T-helper 17 cell (primary cell): ENCODE measurements around the gene SDC1. TPM values are rescaled to one million over a fixed set of nuclear protein-coding genes. Genes with fewer than 3 reads are reported as not detected.

Experiments used
- ATAC-seq: fragments of 150-1000 bp; cut with Tn5 transposase; 2 replicates; pipeline ENCODE4 v1.10.0; 2021; ENCODE audit warnings: mild to moderate bottlenecking, moderate library complexity
- DNase-seq, 3 donors: peaks; one replicate each; pipeline versions ENCODE4 v3.0.0 to v3.0.0-alpha.2; 2020 to 2021
- H3K9me3 ChIP-seq: one replicate; pipeline ENCODE4 v1.7.0; 2013; ENCODE audit warnings: low read length, mild to moderate bottlenecking; ENCODE audit not compliant: control insufficient read depth, poor library complexity, severe bottlenecking
- H3K27ac Mint-ChIP-seq: one replicate; pipeline ENCODE4 v1.8.0; 2022; ENCODE audit warnings: mild to moderate bottlenecking, moderate library complexity, mixed read lengths
- H3K27me3 Mint-ChIP-seq: one replicate; pipeline ENCODE4 v1.8.0; 2022; ENCODE audit warnings: mixed read lengths
- H3K36me3 Mint-ChIP-seq: one replicate; pipeline ENCODE4 v1.8.0; 2022; ENCODE audit warnings: low read depth, mixed read lengths
- H3K4me1 Mint-ChIP-seq: one replicate; pipeline ENCODE4 v1.8.0; 2022; ENCODE audit warnings: mild to moderate bottlenecking, mixed read lengths
- H3K4me3 Mint-ChIP-seq: one replicate; pipeline ENCODE4 v1.8.0; 2022; ENCODE audit warnings: mild to moderate bottlenecking, moderate library complexity, mixed read lengths
- total RNA-seq, 4 donors: library from RNA in 2 of 4; stranded (reverse) in 2 of 4; gene quantifications; one replicate each; pipeline ENCODE4 v1.2.3 and lab custom pipeline; 2022 to 2026

SDC1 gene
- total RNA-seq, 2 donors from 2014 or later = not detected

GRCh38 chr2:20205069-20205468, 19.9 kb downstream of the SDC1 start:
- DNase-seq = no peak
- no peaks in the 10 kb centered on the region for H3K9me3 ChIP-seq
- H3K27ac Mint-ChIP-seq = no peak overlapping the region
- no peaks in the 10 kb centered on the region for H3K4me1 Mint-ChIP-seq
- no peaks in the 10 kb centered on the region for H3K36me3 Mint-ChIP-seq
- H3K27me3 Mint-ChIP-seq = no peaks in the 10 kb centered on the region
- H3K4me3 Mint-ChIP-seq = no peak overlapping the region
- ATAC-seq = no peak

- no peaks in the 10 kb centered on the region for H3K9me3 ChIP-seq
- Mint-ChIP-seq H3K4me3 (no peak overlapping the region), H3K27me3 (peaks cover 10% of the 10 kb centered on the region), H3K27ac (no peak overlapping the region), H3K36me3 (no peaks in the 10 kb centered on the region), H3K4me1 (no peaks in the 10 kb centered on the region)
- ATAC-seq (no peak), DNase-seq (no peak)
These were observed 21.3 kb downstream of the SDC1 start for GRCh38 chr2:20203521-20204225.

- DNase-seq (no peak), ATAC-seq (no peak)
- H3K36me3 Mint-ChIP-seq = no peaks in the 10 kb centered on the region
- no peak overlapping the region for H3K27ac Mint-ChIP-seq
- no peaks in the 10 kb centered on the region for H3K4me1 Mint-ChIP-seq
- H3K27me3 Mint-ChIP-seq = peaks cover 11% of the 10 kb centered on the region
- no peak overlapping the region for H3K4me3 Mint-ChIP-seq
- H3K9me3 ChIP-seq = no peaks in the 10 kb centered on the region
These were observed 21.9 kb downstream of the SDC1 start for GRCh38 chr2:20203072-20203471.

GRCh38 chr2:20201671-20202070, 23.3 kb downstream of the SDC1 start:
- no peaks in the 10 kb centered on the region for H3K9me3 ChIP-seq
- Mint-ChIP-seq H3K4me3 (no peak overlapping the region), H3K4me1 (no peaks in the 10 kb centered on the region), H3K36me3 (no peaks in the 10 kb centered on the region), H3K27ac (no peak overlapping the region), H3K27me3 (peaks cover 17% of the 10 kb centered on the region)
- ATAC-seq (no peak), DNase-seq (no peak)

DNA sequence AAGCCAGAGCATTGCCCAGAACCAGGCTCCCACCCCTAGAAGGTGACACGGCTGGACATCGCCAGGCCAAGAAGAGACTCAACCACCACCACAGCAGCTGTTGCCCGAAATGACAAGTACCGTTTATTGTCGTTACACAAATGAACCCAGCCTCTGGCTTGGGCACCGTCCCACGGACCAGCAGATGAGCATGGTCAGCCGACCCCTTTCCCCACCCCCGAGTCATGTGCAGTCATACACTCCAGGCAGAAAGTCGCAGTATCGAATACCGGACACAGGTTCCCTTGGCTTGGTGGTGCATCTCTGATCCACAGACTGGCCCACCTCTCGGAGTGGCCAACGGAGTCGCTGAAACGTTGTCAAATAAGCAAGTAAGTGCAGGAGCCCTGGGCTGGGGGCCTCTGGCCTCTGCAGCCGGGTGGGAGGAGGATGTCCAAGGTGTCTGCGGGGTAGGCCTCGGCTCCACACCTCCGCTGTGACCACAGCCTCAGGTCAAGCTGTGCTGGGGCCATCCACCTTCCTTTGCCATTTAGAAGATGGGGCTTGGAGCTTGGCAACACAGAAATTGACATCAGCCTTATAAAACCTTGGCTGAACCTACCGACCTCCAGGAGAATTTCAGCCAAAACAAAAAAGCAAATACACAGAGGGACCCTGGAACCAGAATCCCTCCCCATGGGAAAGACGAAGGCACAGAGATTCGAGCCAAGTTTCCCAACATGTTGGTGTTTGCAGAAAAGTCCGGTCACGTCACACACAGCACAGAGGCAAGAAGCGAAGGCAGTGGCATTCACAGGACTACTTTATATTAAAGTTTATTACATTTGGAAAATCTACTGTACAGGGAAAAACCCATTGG, 24.0 kb downstream of the SDC1 start:
- Mint-ChIP-seq H3K36me3 (no peaks in the 10 kb centered on the region), H3K27ac (no peak overlapping the region), H3K4me3 (no peak overlapping the region), H3K27me3 (peaks cover 17% of the 10 kb centered on the region), H3K4me1 (peaks cover 2% of the 10 kb centered on the region)
- DNase-seq (no peak), ATAC-seq (no peak)
- H3K9me3 ChIP-seq = no peaks in the 10 kb centered on the region

DNA sequence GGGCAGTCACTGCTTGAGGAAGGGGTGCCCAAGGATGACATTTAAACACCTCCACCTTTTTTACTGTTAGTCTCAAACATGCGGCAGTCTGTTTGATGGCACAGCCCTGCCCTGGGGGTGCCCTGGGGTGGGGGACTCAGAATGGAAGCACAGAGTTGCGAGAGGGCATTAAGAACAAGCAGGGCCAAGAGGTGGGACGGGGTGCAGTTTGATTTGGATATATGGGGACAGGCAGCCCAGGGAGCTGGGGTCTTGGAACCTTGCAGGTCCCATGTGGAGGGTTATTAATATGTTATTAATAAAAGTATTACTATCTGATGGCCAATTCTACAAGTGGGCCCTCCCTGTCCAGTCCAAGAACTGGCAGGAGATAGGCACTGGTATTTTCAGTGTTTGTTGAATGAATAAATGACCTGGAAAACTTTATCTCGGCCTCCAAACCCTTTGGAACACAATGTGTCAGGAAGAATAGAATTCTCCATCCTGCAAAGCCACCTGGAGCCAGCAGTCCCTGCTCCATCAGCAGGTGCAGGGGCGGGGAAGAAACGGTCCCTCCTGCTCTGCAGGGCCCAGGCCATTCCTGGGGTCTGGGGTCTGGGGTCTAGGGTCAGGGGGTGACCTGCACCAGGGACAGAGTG, 25.2 kb downstream of the SDC1 start:
- H3K36me3 Mint-ChIP-seq = no peaks in the 10 kb centered on the region
- no peak overlapping the region for H3K4me3 Mint-ChIP-seq
- H3K27me3 Mint-ChIP-seq = peaks cover 17% of the 10 kb centered on the region
- no peak for DNase-seq
- H3K27ac Mint-ChIP-seq = no peak overlapping the region
- ATAC-seq = no peak
- H3K9me3 ChIP-seq = no peaks in the 10 kb centered on the region
- peaks cover 2% of the 10 kb centered on the region for H3K4me1 Mint-ChIP-seq

DNA sequence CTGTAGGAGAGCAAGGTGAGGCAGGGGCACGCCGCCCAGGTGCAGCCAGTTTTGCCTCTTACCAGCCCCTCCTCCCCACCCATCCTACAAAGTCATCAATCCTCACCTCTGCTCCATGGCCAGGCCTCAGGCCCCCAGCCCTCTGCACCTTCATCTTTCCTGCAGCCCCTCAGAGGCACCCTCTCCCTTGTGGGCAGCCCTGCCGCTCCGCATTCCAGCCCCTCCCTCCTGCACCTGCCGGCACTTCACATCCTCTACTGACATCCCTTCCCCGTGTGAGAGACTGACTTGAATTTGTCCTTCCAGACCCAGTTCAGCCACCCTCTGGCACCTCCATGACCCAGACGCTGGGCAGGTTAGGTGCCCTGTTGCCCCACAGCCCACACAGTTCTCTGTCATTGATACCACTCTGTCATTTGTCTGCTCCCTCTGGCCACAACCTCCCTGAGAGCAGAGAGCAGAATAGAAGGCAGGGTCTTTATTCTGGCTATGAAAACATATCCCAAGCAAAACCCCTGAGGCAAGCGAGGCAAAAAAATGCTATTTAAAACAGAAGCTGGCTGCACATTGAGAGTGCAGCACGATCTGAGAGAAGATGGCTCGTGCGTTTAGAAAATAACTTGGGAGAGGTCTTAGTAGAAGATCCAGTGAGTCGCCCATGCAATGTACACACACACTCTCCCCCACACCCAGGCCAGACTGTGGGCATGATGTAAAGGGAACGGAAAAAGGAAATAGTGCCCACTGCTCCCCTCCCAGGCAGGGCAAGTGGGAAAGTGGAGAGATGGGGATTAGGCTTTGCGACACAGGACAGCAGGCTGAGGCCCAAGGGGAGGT, 25.9 kb downstream of the SDC1 start:
- H3K4me1 Mint-ChIP-seq = peaks cover 2% of the 10 kb centered on the region
- no peaks in the 10 kb centered on the region for H3K36me3 Mint-ChIP-seq
- peaks cover 17% of the 10 kb centered on the region for H3K27me3 Mint-ChIP-seq
- ATAC-seq (no peak), DNase-seq (no peak)
- no peak overlapping the region for H3K4me3 Mint-ChIP-seq
- no peaks in the 10 kb centered on the region for H3K9me3 ChIP-seq
- H3K27ac Mint-ChIP-seq = no peak overlapping the region

DNA sequence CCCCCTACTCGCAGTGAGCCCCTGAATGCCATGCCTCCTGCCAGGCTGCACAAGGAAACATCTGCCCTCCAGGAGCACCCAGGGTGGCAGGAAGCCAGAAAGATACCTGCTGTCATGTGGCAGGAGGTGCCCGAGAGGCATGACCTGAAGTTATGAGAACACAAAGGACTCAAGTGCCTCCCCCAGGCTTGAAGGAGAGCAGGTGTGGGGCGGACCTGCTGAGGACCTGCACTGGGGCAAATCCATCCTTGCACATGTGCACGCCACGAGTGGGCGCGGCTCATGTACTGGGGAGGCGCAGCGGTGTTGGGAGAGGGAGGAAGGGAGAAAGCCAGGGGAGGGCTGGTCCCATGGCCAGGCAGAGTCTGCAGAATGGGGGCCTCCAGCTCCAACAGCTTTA, 26.9 kb downstream of the SDC1 start:
- H3K4me1 Mint-ChIP-seq = peaks cover 2% of the 10 kb centered on the region
- H3K27me3 Mint-ChIP-seq = peaks cover 17% of the 10 kb centered on the region
- no peak overlapping the region for H3K27ac Mint-ChIP-seq
- ATAC-seq = no peak
- no peaks in the 10 kb centered on the region for H3K36me3 Mint-ChIP-seq
- DNase-seq = no peak
- no peaks in the 10 kb centered on the region for H3K9me3 ChIP-seq
- no peak overlapping the region for H3K4me3 Mint-ChIP-seq

DNA sequence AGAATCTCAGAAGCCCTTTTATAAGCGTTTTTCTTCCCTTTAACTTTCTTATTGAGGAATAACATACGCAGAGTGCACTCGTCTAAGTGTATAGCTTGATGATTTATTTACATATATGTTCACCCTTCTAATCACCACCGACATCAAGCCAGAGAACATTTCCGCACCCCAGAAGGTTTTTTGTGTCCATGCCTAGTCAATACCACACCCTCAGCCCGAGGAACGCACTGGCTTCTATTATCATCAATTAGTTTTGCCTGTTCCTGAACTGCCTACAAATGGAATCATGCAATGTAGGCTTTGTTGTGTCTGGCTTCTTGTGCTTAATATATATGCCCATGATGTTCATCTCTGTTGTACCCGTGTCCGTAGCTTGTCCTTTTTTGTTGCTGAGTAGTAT, 27.7 kb downstream of the SDC1 start:
- H3K4me3 Mint-ChIP-seq = no peak overlapping the region
- no peak for DNase-seq
- H3K4me1 Mint-ChIP-seq = peaks cover 2% of the 10 kb centered on the region
- H3K27me3 Mint-ChIP-seq = peaks cover 17% of the 10 kb centered on the region
- no peaks in the 10 kb centered on the region for H3K36me3 Mint-ChIP-seq
- no peak for ATAC-seq
- no peaks in the 10 kb centered on the region for H3K9me3 ChIP-seq
- H3K27ac Mint-ChIP-seq = no peak overlapping the region

DNA sequence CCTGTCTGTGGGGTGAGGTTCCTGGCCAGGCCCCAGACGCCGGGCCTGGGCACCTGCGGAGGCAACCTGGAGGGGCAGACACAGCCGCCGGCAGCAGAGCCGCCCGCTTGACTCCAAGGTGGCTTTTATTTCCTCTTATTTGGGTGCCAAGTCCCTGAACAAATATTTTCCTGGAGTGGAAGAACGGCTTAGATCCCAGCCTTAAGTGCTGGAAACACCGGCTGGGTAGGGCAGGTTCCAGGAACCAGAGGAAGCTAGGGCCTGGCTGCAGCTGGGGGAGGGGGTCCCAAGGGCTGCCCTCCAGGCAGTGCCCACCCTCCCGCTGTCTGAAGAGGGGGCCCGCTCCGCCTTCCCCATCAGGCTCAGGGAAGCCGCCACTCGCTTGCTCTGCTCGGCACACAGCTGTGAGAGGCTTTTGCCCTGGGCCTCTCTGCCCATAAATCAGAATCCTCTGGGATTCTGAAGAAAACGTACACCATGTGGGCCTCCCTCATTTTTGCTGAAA, 28.2 kb downstream of the SDC1 start:
- DNase-seq (no peak), ATAC-seq (no peak)
- H3K4me3 Mint-ChIP-seq = no peak overlapping the region
- no peaks in the 10 kb centered on the region for H3K36me3 Mint-ChIP-seq
- H3K9me3 ChIP-seq = no peaks in the 10 kb centered on the region
- H3K4me1 Mint-ChIP-seq = peaks cover 2% of the 10 kb centered on the region
- H3K27me3 Mint-ChIP-seq = peaks cover 17% of the 10 kb centered on the region
- H3K27ac Mint-ChIP-seq = no peak overlapping the region

DNA sequence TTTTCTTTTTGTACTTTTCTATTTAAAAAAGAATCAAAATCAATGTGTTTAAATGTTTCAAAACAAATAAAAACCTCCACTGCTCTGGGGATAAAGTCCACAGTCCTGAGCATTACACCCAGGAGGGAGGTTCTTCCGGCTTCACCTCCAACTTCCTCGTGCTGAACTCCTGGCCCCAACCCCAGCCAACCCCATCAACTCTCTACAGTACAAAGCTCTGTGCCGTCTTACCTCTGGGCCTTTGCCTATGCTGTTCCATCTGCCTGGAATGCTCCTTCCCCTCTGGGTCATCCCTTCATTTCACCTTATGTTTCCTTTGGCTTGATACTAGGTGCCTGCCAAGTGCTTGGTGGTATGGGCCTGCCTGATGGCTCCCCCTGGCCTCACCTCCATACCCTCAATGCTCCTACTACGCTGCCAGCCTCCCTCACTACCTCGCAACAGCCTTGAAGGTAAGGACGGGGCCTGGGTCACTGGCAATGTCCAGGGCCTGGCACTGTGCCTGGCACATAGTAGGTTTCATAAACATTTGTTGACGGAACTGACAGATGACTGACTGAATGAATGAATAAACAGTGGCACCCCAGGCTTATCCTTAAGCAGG, 28.8 kb downstream of the SDC1 start:
- DNase-seq = no peak
- Mint-ChIP-seq H3K27me3 (peaks cover 17% of the 10 kb centered on the region), H3K4me1 (peaks cover 2% of the 10 kb centered on the region), H3K36me3 (no peaks in the 10 kb centered on the region), H3K4me3 (no peak overlapping the region), H3K27ac (no peak overlapping the region)
- no peaks in the 10 kb centered on the region for H3K9me3 ChIP-seq
- no peak for ATAC-seq

DNA sequence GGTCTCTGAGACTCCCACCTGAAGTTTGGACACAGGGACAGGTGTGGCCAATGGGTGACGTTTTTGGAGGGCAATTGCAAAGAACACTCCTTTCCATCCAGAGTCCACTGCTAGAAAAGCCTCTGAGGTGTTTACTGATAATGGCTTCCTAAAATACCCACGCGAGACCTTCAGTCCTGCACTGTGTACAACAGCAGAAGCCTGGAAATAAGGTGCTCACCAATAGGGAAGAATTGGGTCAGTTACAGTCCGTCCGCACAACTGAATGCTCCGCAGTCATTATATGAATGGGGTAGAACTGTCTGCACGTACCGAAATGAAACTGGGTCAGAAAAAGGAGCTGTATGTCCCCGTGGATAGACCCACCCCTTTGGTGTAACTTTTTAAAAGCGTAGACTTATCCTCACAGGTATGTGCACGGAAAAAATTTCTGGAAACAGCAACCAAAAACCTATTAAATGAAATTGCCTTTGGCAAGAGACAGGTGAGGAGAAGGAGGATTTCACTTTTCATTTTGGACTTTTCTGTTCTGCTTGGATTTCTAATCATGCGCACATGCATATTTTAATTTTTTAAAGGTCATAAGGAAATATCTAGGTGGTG, 29.4 kb downstream of the SDC1 start:
- Mint-ChIP-seq H3K4me1 (peaks cover 2% of the 10 kb centered on the region), H3K4me3 (no peak overlapping the region), H3K36me3 (no peaks in the 10 kb centered on the region), H3K27ac (no peak overlapping the region), H3K27me3 (peaks cover 17% of the 10 kb centered on the region)
- ATAC-seq (no peak), DNase-seq (no peak)
- H3K9me3 ChIP-seq = no peaks in the 10 kb centered on the region
